ENCODE data around the gene LRIT2.
"Not testable (repeated sequence)": the region's sequence is repeated elsewhere in the genome, so short reads cannot be mapped to it uniquely, and the experiment has no call there.

LRIT2 gene

DNA sequence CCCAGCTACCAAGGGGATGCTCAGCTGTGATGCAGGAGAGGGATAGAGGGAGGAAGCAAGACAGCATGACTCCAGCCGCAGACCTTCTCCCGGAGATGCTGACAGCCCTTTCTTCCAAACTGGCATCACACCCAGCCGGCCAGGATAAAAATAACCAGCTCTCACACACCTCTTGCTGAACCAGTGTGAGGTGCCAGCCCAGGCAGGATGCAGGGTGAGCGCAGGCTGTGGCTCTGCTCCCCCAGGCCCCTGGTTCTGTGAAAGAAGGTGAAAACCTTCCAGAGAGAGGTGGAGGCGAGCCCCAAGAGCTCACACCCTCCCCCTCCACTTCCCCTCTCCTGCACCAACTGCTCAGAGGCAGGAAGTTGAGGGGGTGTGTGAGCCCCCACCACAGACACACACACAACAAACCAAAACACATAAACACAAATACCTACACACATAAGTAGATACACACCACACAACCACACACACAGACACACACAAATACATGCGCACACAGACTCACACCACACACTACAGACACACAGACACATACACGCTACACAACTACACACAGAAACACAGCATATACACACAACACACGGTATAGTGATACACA is 47.7 kb downstream of the LRIT2 start:
- no peak for DNase-seq

DNA sequence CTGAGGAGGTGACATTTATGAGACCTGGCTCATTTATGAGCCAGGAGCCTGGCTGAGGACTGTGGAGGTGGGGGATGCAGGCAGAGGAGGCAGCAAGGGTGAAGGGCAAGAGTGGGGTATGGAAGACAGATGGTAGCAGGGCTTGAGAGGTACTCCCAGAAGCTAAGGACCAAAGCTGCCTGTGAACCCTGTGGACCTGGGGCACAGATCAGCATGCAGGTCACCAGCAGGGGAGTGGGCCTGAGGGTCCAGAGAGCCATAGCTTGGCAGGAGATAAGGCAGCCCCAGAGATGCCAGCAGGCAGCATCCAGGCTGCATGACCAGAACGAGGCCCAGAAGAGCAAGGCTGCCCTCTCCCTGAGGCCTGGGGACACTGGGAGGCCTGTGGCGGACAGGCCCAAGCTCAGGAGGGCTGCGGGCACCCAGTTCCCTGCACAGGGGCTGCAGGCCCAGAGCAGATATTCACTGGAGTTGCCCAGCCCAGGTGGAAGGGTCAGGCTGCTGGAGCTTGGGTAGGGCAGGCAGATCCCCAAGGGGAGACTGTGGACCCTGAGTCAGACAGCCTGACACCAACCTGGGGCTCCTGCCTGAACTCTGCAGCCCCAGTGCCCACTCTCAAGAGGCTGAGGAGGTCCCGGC is 48.4 kb downstream of the LRIT2 start:
- DNase-seq, result no peak

DNA sequence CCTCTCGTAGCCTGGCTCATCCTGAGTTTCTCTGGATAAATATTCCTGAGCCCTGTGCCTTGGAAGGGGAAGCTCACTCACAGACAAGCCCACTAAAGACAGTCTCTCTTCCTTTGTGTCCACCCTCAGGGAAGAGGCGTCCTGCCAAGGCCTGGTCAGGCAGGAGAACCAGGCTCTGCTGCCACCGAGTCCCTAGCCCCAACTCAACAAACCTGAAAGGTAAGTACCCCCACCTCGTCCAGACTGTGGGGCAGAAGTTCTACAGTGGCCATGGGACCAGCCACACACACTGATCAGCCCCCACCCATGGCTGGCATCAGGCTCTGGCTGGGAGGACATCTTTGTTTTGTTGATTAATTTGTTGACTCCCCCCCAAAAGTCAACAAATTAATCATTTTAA is 49.0 kb downstream of the LRIT2 start:
- DNase-seq, result no peak

DNA sequence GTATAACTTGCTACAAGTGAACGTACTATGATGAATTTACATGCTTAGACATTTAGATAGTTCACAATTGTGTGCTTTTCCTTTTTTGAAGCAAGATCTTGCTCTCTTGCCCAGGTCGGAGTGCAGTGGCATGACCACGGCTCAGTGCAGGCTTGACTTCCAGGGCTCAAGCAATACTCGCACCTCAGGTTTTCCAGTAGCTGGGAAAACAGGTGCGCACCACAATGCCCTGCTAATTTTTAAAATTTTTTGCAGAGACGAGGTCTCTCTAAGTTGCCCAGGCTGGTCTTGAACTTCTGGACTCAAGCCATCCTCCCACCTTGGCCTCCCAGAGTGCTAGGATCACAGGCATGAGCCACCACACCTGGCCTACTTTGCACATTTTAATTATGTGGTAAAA is 49.9 kb downstream of the LRIT2 start:
- DNase-seq, result no peak

DNA sequence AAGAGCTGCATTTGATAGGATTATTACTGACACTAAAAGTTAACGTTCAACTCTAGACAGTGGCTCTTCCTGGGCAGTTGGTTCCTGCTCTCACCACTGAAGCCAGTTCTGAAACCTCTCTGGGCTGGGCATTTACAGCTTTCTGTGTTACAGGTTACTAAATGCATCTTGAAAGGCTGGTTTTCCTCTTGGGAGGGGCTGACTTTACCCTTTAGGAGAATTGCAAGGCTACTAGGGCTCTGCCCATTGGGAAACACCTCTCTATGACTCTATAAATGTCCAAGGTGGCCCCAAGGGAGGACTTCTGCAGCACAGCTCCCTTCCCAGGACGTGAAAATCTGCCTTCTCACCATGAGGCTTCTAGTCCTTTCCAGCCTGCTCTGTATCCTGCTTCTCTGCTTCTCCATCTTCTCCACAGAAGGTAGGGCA is 51.8 kb downstream of the LRIT2 start, which contains the start of gene GPR15LG:
TSS of gene GPR15LG (plus strand) at position 301 of the 429 bp plus-strand sequence. CDS start at position 352, 51 bp downstream.
- DNase-seq, result no peak

DNA sequence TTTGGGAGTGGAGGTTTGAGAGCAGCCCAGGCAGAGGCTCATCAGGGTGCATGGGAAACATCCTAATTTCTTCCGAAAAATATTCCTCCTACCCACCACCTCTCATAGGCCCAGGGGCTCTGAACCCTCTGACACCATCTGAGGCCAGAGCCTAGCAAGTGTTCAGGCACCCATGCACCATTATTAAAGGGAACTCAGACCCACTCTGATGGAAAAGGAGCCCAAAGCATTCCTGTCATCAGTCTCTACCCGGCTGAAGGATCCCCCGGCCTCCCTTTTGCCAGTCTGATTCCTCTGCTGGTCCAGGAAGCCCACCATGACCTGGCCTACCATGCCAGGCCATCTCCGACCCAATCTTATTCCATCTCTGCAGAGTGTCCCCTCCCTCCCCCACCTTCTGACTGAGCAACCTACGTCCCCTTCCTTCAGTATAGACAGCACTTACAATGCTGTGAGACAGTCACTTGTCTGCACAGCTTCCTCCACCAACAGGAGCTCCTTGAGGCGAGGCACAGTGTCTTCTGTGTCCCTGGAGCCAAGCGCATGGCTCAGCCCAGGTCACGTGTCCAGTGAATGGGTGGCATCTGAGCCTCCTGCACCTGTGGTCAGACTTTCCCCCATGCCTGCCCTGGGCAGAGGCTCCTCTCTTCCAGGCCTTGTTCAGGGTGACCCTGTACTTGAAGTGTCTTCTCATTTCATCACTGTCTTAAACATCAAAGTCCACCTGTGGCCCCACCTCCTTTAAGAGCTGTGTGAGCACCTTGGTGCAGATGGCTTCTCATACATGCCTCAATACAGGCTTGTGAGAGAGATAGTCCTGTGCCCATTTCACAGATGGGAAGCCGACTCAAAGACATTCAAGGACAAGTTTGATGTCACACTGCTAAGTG is 52.6 kb downstream of the LRIT2 start:
- DNase-seq, result no peak

DNA sequence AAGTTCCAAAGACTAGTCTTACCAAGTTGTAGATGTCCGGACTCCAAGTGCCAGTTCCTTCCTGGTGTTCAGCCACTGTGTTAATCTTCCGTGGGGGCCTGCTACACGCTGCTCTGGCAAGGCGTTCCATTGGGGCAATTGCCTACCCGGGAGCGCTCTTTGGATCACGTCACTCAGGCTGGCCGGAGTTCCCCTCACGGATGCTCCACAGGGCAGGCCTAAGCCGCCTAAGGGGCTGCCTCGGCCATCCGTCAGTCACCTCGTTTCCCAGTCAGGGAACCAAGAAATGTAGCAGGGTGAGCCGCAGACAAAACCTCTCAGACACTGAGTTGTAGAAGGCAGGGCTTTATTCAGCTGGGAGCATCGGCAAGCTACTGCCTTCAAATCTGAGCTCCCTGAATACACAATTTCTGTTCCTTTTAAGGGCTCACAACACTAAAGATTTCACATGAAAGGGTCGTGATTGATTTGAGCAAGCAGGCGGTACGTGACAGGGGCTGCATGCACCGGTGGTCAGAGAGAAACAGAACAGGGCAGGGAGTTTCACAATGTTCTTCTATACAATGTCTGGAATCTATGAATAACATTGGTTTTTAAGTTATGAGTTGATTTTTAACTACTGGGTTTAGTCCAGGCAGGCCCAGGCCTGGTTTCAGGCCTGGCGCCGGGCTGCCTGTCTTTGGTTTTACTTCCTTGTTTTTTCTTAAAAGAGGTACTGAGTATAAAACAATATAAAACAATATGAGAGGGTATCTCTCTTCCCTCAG is 53.5 kb downstream of the LRIT2 start:
- not testable (repeated sequence) for DNase-seq

DNA sequence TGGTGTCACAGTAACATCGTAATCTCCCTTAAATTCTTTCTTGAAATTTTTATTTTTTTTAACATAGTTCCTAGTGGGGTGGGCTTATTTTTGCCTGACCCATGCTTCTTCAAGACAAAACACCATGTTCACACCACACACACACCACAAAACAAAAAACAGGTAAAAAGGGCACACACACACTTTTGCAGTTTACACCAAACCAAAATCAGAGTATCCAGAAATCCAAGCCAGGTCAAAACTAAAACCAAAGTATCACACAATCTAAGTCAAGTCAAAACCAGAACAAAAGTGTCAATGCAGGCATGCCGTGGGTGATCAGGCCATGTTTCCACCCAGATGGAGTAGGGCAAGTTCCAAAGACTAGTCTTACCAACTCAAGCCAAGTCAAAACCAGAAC is 54.1 kb downstream of the LRIT2 start:
- DNase-seq, result not testable (repeated sequence)
